ENCODE data around the gene MT1M. TPM values are rescaled to one million over a fixed set of nuclear protein-coding genes. Genes with fewer than 3 reads are reported as not detected.
"Not testable (repeated sequence)": the region's sequence is repeated elsewhere in the genome, so short reads cannot be mapped to it uniquely, and the experiment has no call there.

Gene MT1M
- not detected in 2 replicates for total RNA-seq
- long read RNA-seq: 0 reads

DNA sequence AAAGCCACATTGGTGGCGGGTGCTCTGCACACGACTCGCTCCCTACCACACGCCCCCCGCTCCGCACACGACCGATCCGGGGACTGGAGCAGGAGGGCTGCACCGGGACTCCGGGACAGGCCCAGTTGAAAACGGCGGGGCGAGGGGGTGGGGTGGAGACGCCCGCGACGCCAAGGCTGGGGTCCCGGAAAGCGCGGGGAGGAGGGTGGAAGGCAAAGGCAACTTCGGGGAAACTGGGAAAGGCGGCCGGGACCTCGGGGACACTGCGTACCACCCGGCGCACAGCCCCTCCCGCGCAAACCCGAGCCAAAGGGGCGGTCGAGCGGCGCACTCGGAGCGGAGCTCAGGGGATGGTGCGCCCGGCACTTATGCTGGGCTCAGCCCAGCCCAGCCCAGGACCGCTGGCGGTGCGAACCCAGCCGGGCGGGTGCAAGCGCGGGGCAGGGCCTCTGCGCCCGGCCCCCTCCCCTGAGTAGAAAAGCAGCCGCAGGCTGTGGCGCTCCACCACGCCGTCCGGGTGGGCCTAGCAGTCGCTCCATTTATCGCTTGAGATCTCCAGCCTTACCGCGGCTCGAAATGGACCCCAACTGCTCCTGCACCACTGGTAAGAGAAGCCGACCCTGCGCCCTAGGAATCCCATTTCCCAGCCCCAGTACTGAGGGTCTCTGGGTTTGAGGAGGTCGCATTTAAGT, at the start of gene MT1M:
Gene MT1M (plus strand): TSS at position 504 of the 692 bp plus-strand sequence. CDS start 73 bp downstream, at position 577.
- Mint-ChIP-seq H3K4me3 (peak within 1 kb of the TSS; percentile 80), H3K27me3 (ENCODE audit: low read depth) (peaks cover 94% of the 10 kb centered on the region), H3K9me3 (no peaks in the 10 kb centered on the region), H3K4me1 (peaks cover 4% of the 10 kb centered on the region), H3K27ac (ENCODE audit: unreplicated experiment) (no peak within 1 kb of the TSS), H3K36me3 (ENCODE audit: low read depth) (no peaks in the 10 kb centered on the region)
- no peak for DNase-seq (ENCODE audit: low read depth, low spot score)
- TF ChIP-seq, protein P1, sequence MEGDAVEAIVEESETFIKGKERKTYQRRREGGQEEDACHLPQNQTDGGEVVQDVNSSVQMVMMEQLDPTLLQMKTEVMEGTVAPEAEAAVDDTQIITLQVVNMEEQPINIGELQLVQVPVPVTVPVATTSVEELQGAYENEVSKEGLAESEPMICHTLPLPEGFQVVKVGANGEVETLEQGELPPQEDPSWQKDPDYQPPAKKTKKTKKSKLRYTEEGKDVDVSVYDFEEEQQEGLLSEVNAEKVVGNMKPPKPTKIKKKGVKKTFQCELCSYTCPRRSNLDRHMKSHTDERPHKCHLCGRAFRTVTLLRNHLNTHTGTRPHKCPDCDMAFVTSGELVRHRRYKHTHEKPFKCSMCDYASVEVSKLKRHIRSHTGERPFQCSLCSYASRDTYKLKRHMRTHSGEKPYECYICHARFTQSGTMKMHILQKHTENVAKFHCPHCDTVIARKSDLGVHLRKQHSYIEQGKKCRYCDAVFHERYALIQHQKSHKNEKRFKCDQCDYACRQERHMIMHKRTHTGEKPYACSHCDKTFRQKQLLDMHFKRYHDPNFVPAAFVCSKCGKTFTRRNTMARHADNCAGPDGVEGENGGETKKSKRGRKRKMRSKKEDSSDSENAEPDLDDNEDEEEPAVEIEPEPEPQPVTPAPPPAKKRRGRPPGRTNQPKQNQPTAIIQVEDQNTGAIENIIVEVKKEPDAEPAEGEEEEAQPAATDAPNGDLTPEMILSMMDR (conservative IDR thresholded peaks at IDR 0.05): no peak

- H3K36me3 Mint-ChIP-seq (ENCODE audit: low read depth); H3K9me3 Mint-ChIP-seq; H3K4me3 Mint-ChIP-seq; DNase-seq (ENCODE audit: low read depth, low spot score); H3K4me1 Mint-ChIP-seq; H3K27ac Mint-ChIP-seq (ENCODE audit: unreplicated experiment): not testable (repeated sequence)
- peaks cover 38% of the 10 kb centered on the region for H3K27me3 Mint-ChIP-seq (ENCODE audit: low read depth)
These were observed 49.5 kb upstream of the MT1M start for GRCh38 chr16:56582911-56583310.

- H3K27ac Mint-ChIP-seq (ENCODE audit: unreplicated experiment): no peak overlapping the region
- no peaks in the 10 kb centered on the region for H3K4me1 Mint-ChIP-seq
- TF ChIP-seq, protein P1 (conservative IDR thresholded peaks at IDR 0.05): no peak
- H3K36me3 Mint-ChIP-seq (ENCODE audit: low read depth): no peaks in the 10 kb centered on the region
- no peak overlapping the region for H3K4me3 Mint-ChIP-seq
- no peak for DNase-seq (ENCODE audit: low read depth, low spot score)
- H3K9me3 Mint-ChIP-seq: no peaks in the 10 kb centered on the region
- H3K27me3 Mint-ChIP-seq (ENCODE audit: low read depth): peaks cover 45% of the 10 kb centered on the region
These were observed 48.9 kb upstream of the MT1M start for GRCh38 chr16:56583351-56584168.

DNA sequence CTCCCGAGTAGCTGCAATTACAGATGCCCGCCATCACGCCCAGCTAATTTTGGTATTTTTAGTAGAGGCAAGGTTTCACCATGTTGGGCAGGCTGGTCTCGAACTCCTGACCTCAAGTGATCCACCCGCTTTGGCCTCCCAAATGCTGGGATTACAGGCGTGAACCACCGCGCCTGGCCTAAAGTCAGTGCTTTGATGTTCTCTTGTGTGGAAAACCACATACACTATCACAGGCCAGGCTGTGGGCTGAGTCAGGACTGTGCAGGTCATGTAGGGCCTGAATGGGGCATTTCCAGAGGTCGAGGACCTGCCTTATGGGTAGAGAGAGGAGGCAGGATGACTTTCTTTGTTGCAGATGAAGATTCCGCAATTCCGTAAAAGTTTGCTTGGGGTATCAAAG, 48.2 kb upstream of the MT1M start:
- H3K4me1 Mint-ChIP-seq: peaks cover 4% of the 10 kb centered on the region
- TF ChIP-seq, protein P1 (conservative IDR thresholded peaks at IDR 0.05): no peak
- H3K4me3 Mint-ChIP-seq: no peak overlapping the region
- H3K9me3 Mint-ChIP-seq: no peaks in the 10 kb centered on the region
- no peak overlapping the region for H3K27ac Mint-ChIP-seq (ENCODE audit: unreplicated experiment)
- H3K27me3 Mint-ChIP-seq (ENCODE audit: low read depth): peaks cover 52% of the 10 kb centered on the region
- no peak for DNase-seq (ENCODE audit: low read depth, low spot score)
- H3K36me3 Mint-ChIP-seq (ENCODE audit: low read depth): no peaks in the 10 kb centered on the region

- H3K9me3 Mint-ChIP-seq: no peaks in the 10 kb centered on the region
- H3K27ac Mint-ChIP-seq (ENCODE audit: unreplicated experiment): no peak overlapping the region
- no peak for DNase-seq (ENCODE audit: low read depth, low spot score)
- peaks cover 13% of the 10 kb centered on the region for H3K4me1 Mint-ChIP-seq
- TF ChIP-seq, protein P1 (conservative IDR thresholded peaks at IDR 0.05): no peak
- no peaks in the 10 kb centered on the region for H3K36me3 Mint-ChIP-seq (ENCODE audit: low read depth)
- peaks cover 85% of the 10 kb centered on the region for H3K27me3 Mint-ChIP-seq (ENCODE audit: low read depth)
- H3K4me3 Mint-ChIP-seq: peak overlapping the region; percentile 83
These were observed 43.7 kb upstream of the MT1M start for GRCh38 chr16:56588781-56589140.
